ENCODE measurements around the gene SLC12A7. TPM values are rescaled to one million over a fixed set of nuclear protein-coding genes. Genes with fewer than 3 reads are reported as not detected.
"Not testable (repeated sequence)": the region's sequence is repeated elsewhere in the genome, so short reads cannot be mapped to it uniquely, and the experiment has no call there.

The SLC12A7 gene
- total RNA-seq, 1 donor from 2014 or later, result 49.5 TPM

- no peaks in the 10 kb centered on the region for H3K4me1 ChIP-seq
- H3K27ac ChIP-seq, result no peak overlapping the region
- intact Hi-C loops (cut with DNase I), result no loop called here
- H3K36me3 ChIP-seq, result peaks cover 72% of the 10 kb centered on the region
- no peak overlapping the region for H3K4me3 ChIP-seq
- no peaks in the 10 kb centered on the region for H3K27me3 ChIP-seq (ENCODE audit: low read depth)
- no peaks in the 10 kb centered on the region for H3K9me3 ChIP-seq
- DNase-seq (no peak), ATAC-seq (no peak)
- no peak for TF ChIP-seq CTCF (IDR thresholded peaks at IDR 0.05)
Measured at GRCh38 chr5:1062761-1063568, 48.9 kb downstream of the SLC12A7 start.

DNA sequence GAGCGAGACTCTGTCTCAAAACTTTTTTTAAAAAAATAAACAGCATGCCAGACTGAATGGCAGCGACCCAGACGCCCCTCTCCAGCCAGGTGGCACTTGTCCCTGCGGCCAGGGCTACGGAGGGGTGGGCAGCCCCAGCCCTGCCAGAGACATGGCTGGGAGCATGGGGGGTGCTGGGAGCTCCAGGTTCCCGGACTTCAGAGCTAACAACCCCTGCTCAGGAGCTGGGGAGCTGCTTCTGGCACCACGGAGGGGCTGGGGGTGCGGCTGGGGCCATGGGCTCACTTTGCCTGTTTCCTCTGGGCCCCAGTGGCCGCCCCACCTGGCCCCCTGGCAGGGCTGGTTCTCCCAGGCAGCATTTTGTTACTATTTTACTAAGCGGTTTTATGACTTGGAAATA lies 49.9 kb downstream of the SLC12A7 start:
- no peak overlapping the region for H3K27ac ChIP-seq
- ATAC-seq, result no peak
- no peaks in the 10 kb centered on the region for H3K4me1 ChIP-seq
- TF ChIP-seq CTCF (IDR thresholded peaks at IDR 0.05), result no peak
- H3K36me3 ChIP-seq, result peaks cover 70% of the 10 kb centered on the region
- intact Hi-C loops (cut with DNase I), result no loop called here
- H3K9me3 ChIP-seq, result no peaks in the 10 kb centered on the region
- DNase-seq, result no peak
- no peak overlapping the region for H3K4me3 ChIP-seq
- no peaks in the 10 kb centered on the region for H3K27me3 ChIP-seq (ENCODE audit: low read depth)

GRCh38 chr5:1061292-1061691 lies 50.6 kb downstream of the SLC12A7 start:
- DNase-seq; H3K4me1 ChIP-seq; ATAC-seq; H3K4me3 ChIP-seq; intact Hi-C loops (cut with DNase I); H3K27me3 ChIP-seq (ENCODE audit: low read depth); H3K9me3 ChIP-seq; H3K27ac ChIP-seq: not testable (repeated sequence)
- peaks cover 70% of the 10 kb centered on the region for H3K36me3 ChIP-seq

GRCh38 chr5:1060535-1060981 lies 51.3 kb downstream of the SLC12A7 start:
- Histone ChIP-seq H3K27ac (no peak overlapping the region), H3K9me3 (no peaks in the 10 kb centered on the region), H3K4me3 (no peak overlapping the region), H3K36me3 (peaks cover 73% of the 10 kb centered on the region), H3K27me3 (ENCODE audit: low read depth) (no peaks in the 10 kb centered on the region), H3K4me1 (no peaks in the 10 kb centered on the region)
- intact Hi-C loops (cut with DNase I), result no loop called here
- TF ChIP-seq CTCF (IDR thresholded peaks at IDR 0.05), result no peak
- ATAC-seq, result no peak
- DNase-seq, result no peak

DNA sequence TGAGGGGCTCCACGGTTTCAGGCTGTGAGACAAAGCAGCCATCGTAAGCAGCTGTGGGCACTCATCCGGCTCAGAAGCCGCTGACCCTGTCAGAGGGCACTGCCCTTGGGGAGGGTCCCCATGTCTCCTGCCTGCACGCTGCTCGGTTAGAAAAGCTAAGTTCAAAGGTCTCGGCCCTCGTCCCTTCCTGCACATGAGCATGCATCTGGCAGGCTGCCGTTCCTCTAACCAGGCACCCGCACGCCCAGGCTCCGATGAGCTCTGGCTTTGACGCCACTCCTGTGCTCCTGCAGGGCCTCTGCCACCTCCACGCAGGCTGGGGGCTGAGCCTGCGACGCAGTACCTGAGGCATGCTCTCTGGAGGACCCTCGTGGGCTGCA lies 52.0 kb downstream of the SLC12A7 start:
- Histone ChIP-seq H3K36me3 (peaks cover 80% of the 10 kb centered on the region), H3K4me3 (no peak overlapping the region), H3K27ac (no peak overlapping the region), H3K27me3 (ENCODE audit: low read depth) (no peaks in the 10 kb centered on the region), H3K9me3 (no peaks in the 10 kb centered on the region), H3K4me1 (no peaks in the 10 kb centered on the region)
- no peak for TF ChIP-seq CTCF (IDR thresholded peaks at IDR 0.05)
- no peak for DNase-seq
- no peak for ATAC-seq
- intact Hi-C loops (cut with DNase I), result no loop called here
